Measurements from ENCODE around the gene MALAT1.
"Not testable (repeated sequence)": the region's sequence is repeated elsewhere in the genome, so short reads cannot be mapped to it uniquely, and the experiment has no call there.

Gene MALAT1

DNA sequence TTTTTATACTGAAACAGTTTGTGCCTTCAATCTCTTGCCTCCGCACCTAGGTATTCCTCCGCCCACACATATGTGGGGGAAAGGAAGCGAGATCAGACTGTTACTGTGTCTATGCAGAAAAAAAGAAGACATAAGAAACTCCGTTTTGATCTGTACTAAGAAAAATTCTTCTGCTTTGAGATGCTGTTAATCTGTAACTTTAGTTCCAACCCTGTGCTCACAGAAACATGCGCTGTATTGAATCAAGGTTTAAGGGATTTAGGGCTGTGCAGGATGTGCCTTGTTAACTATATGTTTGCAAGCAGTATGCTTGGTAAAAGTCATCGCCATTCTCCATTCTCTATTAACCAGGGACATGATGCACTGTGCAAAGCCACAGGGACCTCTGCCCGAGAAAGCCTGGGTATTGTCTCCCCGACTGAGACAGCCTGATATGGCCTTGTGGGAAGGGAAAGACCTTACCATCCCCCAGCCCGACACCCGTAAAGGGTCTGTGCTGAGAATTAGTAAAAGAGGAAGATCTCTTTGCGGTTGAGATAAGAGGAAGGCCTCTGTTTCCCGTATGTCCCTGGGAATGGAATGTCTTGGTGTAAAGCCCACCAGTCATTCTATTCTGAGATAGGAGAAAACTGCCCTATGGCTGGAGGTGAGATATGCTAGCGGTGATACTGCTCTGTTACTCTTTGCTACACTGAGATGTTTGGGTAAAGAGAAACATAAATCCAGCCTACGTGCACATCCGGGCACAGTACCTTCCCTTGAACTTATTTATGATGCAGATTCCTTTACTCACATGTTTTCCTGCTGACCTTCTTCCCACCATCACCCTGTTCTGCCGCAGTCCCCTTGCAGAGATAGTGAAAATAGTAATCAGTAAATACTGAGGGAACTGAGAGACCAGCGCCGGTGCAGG lies 24.1 kb downstream of the MALAT1 start:
- DNase-seq: not testable (repeated sequence)

- DNase-seq: not testable (repeated sequence)
Measured at GRCh38 chr11:65523631-65523968, 24.8 kb downstream of the MALAT1 start.

- no peak for DNase-seq
Measured at GRCh38 chr11:65524014-65524740, 25.3 kb downstream of the MALAT1 start.

DNA sequence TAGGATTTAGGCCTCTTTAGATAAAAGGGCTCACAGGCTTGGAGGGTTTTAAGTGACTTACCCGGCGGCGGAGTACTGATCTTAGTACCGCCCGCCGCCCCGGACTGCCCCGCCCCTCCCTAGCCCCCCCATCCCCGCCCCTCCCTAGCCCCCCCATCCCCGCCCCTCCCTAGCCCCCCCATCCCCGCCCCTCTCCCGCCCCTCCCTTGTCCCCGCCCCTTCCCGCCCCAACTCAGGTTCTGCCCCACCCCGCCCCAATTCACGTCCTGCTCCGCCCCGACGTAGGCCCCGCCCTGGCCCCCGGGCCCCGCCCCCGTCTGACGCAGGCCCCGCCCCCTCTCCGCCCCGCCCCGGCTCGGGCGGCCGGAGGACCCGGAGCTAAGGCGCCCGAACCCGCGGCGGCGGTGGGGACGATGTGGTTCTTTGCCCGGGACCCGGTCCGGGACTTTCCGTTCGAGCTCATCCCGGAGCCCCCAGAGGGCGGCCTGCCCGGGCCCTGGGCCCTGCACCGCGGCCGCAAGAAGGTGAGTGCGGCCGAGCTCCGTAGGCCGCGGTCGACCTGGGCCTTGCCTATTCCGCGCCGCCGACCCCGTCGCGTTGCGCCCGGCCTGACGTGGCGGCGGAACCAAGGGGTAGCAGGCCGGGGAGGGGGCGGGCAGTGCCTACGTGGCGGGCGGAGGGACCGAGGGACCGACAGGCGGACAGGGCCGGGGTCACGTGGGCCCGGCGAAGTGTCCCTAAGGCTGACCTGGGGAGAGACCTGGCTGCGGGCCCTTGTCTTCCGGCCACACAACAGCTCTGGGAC lies 26.1 kb downstream of the MALAT1 start, which contains the start of gene SCYL1:
TSS of gene SCYL1 (plus strand) at position 343 of the 805 bp plus-strand sequence. CDS start at position 414, 71 bp downstream.
- peak; percentile 65 for DNase-seq

DNA sequence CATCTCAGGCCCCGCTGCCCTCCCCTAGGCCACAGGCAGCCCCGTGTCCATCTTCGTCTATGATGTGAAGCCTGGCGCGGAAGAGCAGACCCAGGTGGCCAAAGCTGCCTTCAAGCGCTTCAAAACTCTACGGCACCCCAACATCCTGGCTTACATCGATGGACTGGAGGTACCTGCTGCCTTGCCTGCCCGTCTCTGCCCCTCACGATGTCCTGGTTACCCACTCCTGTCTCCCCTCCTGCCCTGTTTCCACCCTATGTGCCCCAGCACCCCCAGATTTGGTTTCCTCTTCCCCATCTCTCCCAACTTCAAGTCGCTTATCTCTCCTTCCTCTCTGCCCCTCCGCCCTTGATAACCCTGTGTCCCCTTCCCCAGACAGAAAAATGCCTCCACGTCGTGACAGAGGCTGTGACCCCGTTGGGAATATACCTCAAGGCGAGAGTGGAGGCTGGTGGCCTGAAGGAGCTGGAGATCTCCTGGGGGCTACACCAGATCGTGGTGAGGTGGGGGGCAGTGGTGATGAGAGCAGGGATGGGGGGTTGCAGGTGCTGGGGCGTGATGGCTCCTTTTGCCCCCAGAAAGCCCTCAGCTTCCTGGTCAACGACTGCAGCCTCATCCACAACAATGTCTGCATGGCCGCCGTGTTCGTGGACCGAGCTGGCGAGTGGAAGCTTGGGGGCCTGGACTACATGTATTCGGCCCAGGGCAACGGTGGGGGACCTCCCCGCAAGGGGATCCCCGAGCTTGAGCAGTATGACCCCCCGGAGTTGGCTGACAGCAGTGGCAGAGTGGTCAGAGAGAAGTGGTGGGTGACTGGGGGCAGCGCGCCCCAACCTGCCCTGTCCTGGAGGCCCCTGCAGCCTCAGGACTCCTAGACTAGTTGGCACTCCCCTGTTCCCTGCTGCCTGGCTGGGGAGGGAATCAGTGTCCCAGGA lies 27.0 kb downstream of the MALAT1 start:
- DNase-seq: no peak

GRCh38 chr11:65526744-65527143 lies 27.9 kb downstream of the MALAT1 start:
- no peak for DNase-seq

GRCh38 chr11:65528819-65529350 lies 30.0 kb downstream of the MALAT1 start:
- no peak for DNase-seq

DNA sequence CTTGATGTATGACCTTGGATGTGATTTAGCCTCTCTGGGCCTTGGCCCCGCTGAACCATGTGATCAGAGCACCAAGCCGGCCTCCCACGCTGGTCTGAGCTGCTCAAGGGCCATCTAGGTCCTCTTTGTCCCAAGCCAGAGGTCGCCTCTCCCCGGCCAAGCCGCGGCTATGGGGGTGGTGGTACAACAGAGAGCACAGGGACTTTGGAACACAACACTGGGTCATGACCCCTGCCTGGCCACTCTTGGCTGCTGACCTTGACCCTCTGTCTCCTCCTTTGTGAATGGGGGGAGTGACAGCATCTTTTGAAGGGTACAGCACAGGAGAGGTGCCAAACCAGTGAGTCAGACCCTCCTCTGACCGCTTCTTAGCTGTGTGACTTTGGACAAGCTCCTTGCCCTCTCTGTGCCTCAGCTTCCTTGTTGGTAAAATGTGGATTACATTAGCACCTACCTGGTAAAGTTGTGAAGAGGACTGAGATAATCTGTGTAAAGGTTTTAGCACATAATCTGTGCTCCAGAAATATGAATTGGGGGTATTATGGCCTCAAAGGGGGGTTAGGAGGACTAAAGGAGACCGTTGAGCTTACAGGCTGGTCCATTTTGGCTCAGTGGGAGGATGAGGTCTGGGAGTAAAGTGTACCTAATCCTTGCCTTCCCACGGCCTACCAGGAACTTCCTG lies 30.8 kb downstream of the MALAT1 start:
- DNase-seq: no peak

GRCh38 chr11:65530157-65530496 lies 31.3 kb downstream of the MALAT1 start:
- DNase-seq: no peak

- no peak for DNase-seq
Measured at GRCh38 chr11:65532388-65533064, 33.7 kb downstream of the MALAT1 start.

DNA sequence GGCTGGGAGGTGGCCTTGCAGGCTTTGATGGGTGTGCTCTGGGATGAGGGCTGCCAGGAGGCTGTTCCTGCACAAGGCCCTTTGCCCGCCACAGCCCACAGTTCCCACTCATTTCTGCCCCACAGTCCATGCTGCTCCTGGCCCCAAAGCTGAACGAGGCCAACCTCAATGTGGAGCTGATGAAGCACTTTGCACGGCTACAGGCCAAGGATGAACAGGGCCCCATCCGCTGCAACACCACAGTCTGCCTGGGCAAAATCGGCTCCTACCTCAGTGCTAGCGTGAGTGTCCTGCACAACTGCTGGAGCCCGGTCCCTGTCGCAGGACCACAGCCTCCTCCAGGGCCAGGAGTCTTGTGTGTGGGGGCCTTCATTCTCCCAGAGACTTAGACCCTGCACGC lies 36.3 kb downstream of the MALAT1 start:
- DNase-seq: no peak

DNA sequence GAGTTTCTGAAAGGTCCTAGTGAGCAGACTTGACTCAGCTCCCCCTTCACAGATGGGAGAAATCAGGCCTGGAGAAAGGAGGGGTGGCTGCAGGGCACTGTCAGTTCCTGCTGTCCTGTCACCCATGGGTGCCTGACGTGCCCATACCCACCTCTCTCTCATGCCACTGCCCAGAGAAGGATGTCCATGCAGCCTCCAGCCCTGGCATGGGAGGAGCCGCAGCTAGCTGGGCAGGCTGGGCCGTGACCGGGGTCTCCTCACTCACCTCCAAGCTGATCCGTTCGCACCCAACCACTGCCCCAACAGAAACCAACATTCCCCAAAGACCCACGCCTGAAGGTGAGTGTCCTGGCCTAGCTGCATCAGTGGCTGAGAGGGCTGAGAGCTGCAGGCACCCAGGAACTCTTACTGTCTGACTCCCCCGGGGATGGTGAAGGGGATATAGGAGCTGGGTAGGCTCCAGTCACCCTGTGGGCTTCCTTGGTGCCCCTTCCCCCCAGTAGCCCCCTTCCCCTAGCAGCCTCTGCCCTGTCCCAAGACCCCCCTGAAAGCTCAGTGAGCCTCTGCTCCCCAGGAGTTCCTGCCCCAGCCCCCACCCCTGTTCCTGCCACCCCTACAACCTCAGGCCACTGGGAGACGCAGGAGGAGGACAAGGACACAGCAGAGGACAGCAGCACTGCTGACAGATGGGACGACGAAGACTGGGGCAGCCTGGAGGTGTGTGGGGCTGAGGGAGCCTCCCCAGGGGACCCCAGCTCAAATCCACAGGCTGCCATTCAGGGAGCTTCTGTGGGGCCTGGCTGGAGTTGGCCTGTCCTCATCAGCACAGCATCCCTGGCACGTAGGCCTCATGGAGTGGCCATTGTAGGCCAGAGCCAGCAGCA lies 37.8 kb downstream of the MALAT1 start:
- DNase-seq: no peak

GRCh38 chr11:65537296-65537597 lies 38.4 kb downstream of the MALAT1 start:
- no peak for DNase-seq

- no peak for DNase-seq
Measured at GRCh38 chr11:65537620-65538231, 38.9 kb downstream of the MALAT1 start.

- DNase-seq: no peak
Measured at GRCh38 chr11:65538232-65538914, 39.5 kb downstream of the MALAT1 start.

- no peak for DNase-seq
Measured at GRCh38 chr11:65538915-65539743, 40.3 kb downstream of the MALAT1 start.

- no peak for DNase-seq
Measured at GRCh38 chr11:65539744-65540289, 41.0 kb downstream of the MALAT1 start.

Data from amniotic stem cell (primary cell).